Kidney tubule cell (primary cell): ENCODE measurements around the gene GPR135.
"Not testable (repeated sequence)": the region's sequence is repeated elsewhere in the genome, so short reads cannot be mapped to it uniquely, and the experiment has no call there.

Experiments used
- DNase-seq: peaks from one replicate; pipeline ENCODE4 v3.0.0-alpha.2; 2018; ENCODE audit warnings: low spot score

Gene GPR135

GRCh38 chr14:59474172-59474571 lies 9.0 kb upstream of the GPR135 start:
- DNase-seq = peak; percentile 69

- DNase-seq = peak; percentile 60
Observed at GRCh38 chr14:59464486-59465315, 479 bp downstream of the GPR135 start.

GRCh38 chr14:59463787-59464485 lies 1.2 kb downstream of the GPR135 start:
- peak; percentile 25 for DNase-seq

- no peak for DNase-seq
Observed at GRCh38 chr14:59461891-59462290, 3.3 kb downstream of the GPR135 start.

GRCh38 chr14:59460378-59460777 lies 4.8 kb downstream of the GPR135 start:
- DNase-seq = no peak

GRCh38 chr14:59458486-59458885 lies 6.7 kb downstream of the GPR135 start:
- no peak for DNase-seq

- no peak for DNase-seq
Observed at GRCh38 chr14:59455411-59455810, 9.8 kb downstream of the GPR135 start.

- DNase-seq = peak; percentile 85
Observed at GRCh38 chr14:59454139-59454538, 11.0 kb downstream of the GPR135 start.

- DNase-seq = no peak
Observed at GRCh38 chr14:59451849-59452248, 13.3 kb downstream of the GPR135 start.

- DNase-seq = no peak
Observed at GRCh38 chr14:59450716-59451115, 14.5 kb downstream of the GPR135 start.

GRCh38 chr14:59448673-59449072 lies 16.5 kb downstream of the GPR135 start:
- DNase-seq = not testable (repeated sequence)

- no peak for DNase-seq
Observed at GRCh38 chr14:59439256-59439965, 25.8 kb downstream of the GPR135 start.

GRCh38 chr14:59438195-59438647 lies 27.0 kb downstream of the GPR135 start:
- peak; percentile 26 for DNase-seq

GRCh38 chr14:59435987-59436386 lies 29.2 kb downstream of the GPR135 start:
- no peak for DNase-seq

- DNase-seq = no peak
Observed at GRCh38 chr14:59435101-59435500, 30.1 kb downstream of the GPR135 start.

GRCh38 chr14:59429790-59430189 lies 35.4 kb downstream of the GPR135 start:
- DNase-seq = no peak

GRCh38 chr14:59428581-59429012 lies 36.6 kb downstream of the GPR135 start:
- no peak for DNase-seq

- DNase-seq = peak; percentile 20
Observed at GRCh38 chr14:59427653-59428580, 37.3 kb downstream of the GPR135 start.

- no peak for DNase-seq
Observed at GRCh38 chr14:59425322-59425935, 39.8 kb downstream of the GPR135 start.

GRCh38 chr14:59424341-59425071 lies 40.7 kb downstream of the GPR135 start:
- no peak for DNase-seq
